Fibroblast of pulmonary artery (primary cell): ENCODE results near the gene FILIP1.
A peak's percentile ranks its signal among the peaks of the same experiment; 100 is the strongest.

Experiments used
- DNase-seq: peaks from one replicate; pipeline ENCODE4 v3.0.0-alpha.2; 2010; ENCODE audit warnings: low read depth
- H3K4me3 ChIP-seq: replicated peaks from 2 replicates; pipeline ENCODE4 v1.5.1; 2011; ENCODE audit warnings: low read depth, mild to moderate bottlenecking, control low read depth, low read length, moderate library complexity
- CTCF ChIP-seq: IDR thresholded peaks from 2 replicates; pipeline ENCODE4 v1.5.1; 2011; ENCODE audit warnings: mild to moderate bottlenecking, control low read depth, low read length, inconsistent platforms; ENCODE audit errors: missing control alignments

The FILIP1 gene

GRCh38 chr6:75402296-75402695 lies 91.3 kb downstream of the FILIP1 start:
- DNase-seq: peak; percentile 39
- H3K4me3 ChIP-seq: no peak overlapping the region
- no peak for TF ChIP-seq CTCF

GRCh38 chr6:75397656-75398465 lies 95.7 kb downstream of the FILIP1 start:
- DNase-seq: peak; percentile 38
- no peak overlapping the region for H3K4me3 ChIP-seq
- TF ChIP-seq CTCF: no peak

- no peak for DNase-seq
- H3K4me3 ChIP-seq: no peak overlapping the region
- no peak for TF ChIP-seq CTCF
Measured at GRCh38 chr6:75397171-75397570, 96.4 kb downstream of the FILIP1 start.

GRCh38 chr6:75396005-75396800 lies 97.4 kb downstream of the FILIP1 start:
- no peak overlapping the region for H3K4me3 ChIP-seq
- DNase-seq: no peak
- TF ChIP-seq CTCF: no peak

- DNase-seq: no peak
- TF ChIP-seq CTCF: no peak
- no peak overlapping the region for H3K4me3 ChIP-seq
Measured at GRCh38 chr6:75393806-75394205, 99.8 kb downstream of the FILIP1 start.

- no peak overlapping the region for H3K4me3 ChIP-seq
- TF ChIP-seq CTCF: no peak
- DNase-seq: no peak
Measured at GRCh38 chr6:75391276-75391675, 102.3 kb downstream of the FILIP1 start.
